ENCODE measurements around the gene SEC61A1. TPM values are rescaled to one million over a fixed set of nuclear protein-coding genes. Genes with fewer than 3 reads are reported as not detected.

SEC61A1 gene
- total RNA-seq, 2 experiments from 2014 or later, result 113 to 123 TPM

DNA sequence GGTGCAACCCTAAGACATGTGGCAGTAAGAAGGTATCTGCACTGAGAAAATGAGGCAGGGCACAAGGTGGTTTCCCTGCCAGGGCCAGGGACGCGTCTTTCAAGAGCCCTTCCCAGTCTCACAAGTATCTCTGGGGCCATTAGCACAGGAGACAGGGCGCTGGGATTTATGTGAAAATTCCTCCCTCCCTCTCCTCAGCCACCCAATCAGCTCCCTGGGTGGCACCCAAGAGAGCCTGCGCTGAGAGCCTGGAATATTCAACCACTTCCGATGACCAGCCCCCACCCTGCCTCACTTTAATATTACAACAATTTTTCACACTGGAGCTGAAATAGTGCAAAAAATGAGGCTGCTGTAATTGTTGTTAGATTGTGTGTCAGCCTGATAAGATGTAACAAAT is 26.1 kb downstream of the SEC61A1 start:
- no peaks in the 10 kb centered on the region for H3K27me3 Mint-ChIP-seq
- no peak for DNase-seq
- no peak overlapping the region for H3K4me3 Mint-ChIP-seq
- POLR2A ChIA-PET, result no interaction called here
- CTCF ChIA-PET, result interaction anchor here (1.0 kb wide), 1 partner anchor 13 kb away, joined by 4 read pairs; no protein-coding TSS in a partner anchor
- no peaks in the 10 kb centered on the region for H3K9me3 Mint-ChIP-seq (ENCODE audit: low read depth)
- intact Hi-C loops (cut with DNase I, micrococcal nuclease), result loop anchor here (5.0 to 10.0 kb wide), 6 partner anchors 239 to 529 kb away; partner anchors contain the start of gene GATA2 (in 1 of the 2)
- peaks cover 21% of the 10 kb centered on the region for H3K4me1 Mint-ChIP-seq
- ATAC-seq, result no peak
- H3K27ac Mint-ChIP-seq, result no peak overlapping the region
- peaks cover 48% of the 10 kb centered on the region for H3K36me3 Mint-ChIP-seq (ENCODE audit: low read depth)

DNA sequence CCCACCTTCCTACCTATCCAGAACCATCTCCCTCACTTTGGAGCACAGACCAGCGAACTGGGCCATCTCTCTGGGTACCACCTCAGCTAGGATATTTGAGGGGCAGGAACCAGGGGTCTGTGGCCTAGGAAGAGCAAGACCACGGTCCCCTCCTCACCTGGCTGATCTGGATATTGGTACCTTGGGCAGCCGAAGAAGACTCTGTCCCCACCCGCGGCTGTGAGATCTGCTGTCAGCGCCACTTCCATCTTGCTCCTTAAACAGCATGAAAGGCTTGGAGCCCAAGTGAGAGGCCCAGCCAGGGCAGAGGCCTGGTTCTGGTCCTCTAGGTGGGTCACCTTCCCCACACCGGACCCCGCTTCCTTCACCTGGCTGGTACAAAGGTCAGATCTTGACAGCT is 26.6 kb downstream of the SEC61A1 start:
- POLR2A ChIA-PET, result no interaction called here
- H3K4me3 Mint-ChIP-seq, result no peak overlapping the region
- H3K27ac Mint-ChIP-seq, result no peak overlapping the region
- no peaks in the 10 kb centered on the region for H3K27me3 Mint-ChIP-seq
- CTCF ChIA-PET, result interaction anchor here (1.2 kb wide), 1 partner anchor 530 kb away, joined by 3 read pairs; no protein-coding TSS in a partner anchor
- H3K36me3 Mint-ChIP-seq (ENCODE audit: low read depth), result peaks cover 49% of the 10 kb centered on the region
- H3K4me1 Mint-ChIP-seq, result peaks cover 17% of the 10 kb centered on the region
- intact Hi-C loops (cut with DNase I, micrococcal nuclease), result loop anchor here (5.0 to 10.0 kb wide), 6 partner anchors 238 to 528 kb away; partner anchors contain the start of gene GATA2 (in 1 of the 2)
- DNase-seq, result no peak
- ATAC-seq, result no peak
- H3K9me3 Mint-ChIP-seq (ENCODE audit: low read depth), result no peaks in the 10 kb centered on the region

DNA sequence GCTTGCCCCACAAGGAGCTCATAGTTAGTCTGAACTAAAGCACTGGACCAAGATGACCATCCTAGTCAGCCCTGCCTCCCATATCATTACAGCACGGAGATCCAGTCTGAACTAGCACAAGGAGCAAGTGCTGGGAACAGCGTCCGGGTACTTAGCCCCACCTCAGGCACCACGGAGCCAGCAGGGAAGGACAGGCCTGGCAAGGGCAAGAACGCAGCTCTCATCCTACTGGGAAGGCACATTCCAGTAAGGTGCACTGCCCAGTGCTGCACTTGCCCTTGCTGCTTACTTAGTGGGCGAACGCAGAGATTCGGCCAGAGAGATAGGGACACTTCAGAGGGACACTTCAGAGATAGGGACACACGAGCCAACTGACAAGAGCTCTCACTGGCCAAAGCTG is 27.6 kb downstream of the SEC61A1 start:
- Mint-ChIP-seq H3K4me3 (no peak overlapping the region), H3K4me1 (peaks cover 17% of the 10 kb centered on the region), H3K27ac (no peak overlapping the region), H3K36me3 (ENCODE audit: low read depth) (peaks cover 56% of the 10 kb centered on the region), H3K27me3 (no peaks in the 10 kb centered on the region), H3K9me3 (ENCODE audit: low read depth) (no peaks in the 10 kb centered on the region)
- POLR2A ChIA-PET, result no interaction called here
- CTCF ChIA-PET, result interaction anchor here (0.6 to 1.2 kb wide), 3 partner anchors 13 to 529 kb away, joined by 3 to 4 read pairs (median 3); no protein-coding TSS in a partner anchor
- no peak for DNase-seq
- intact Hi-C loops (cut with DNase I, micrococcal nuclease), result loop anchor here (5.0 to 10.0 kb wide), 6 partner anchors 237 to 527 kb away; partner anchors contain the start of gene GATA2 (in 1 of the 2)
- no peak for ATAC-seq

DNA sequence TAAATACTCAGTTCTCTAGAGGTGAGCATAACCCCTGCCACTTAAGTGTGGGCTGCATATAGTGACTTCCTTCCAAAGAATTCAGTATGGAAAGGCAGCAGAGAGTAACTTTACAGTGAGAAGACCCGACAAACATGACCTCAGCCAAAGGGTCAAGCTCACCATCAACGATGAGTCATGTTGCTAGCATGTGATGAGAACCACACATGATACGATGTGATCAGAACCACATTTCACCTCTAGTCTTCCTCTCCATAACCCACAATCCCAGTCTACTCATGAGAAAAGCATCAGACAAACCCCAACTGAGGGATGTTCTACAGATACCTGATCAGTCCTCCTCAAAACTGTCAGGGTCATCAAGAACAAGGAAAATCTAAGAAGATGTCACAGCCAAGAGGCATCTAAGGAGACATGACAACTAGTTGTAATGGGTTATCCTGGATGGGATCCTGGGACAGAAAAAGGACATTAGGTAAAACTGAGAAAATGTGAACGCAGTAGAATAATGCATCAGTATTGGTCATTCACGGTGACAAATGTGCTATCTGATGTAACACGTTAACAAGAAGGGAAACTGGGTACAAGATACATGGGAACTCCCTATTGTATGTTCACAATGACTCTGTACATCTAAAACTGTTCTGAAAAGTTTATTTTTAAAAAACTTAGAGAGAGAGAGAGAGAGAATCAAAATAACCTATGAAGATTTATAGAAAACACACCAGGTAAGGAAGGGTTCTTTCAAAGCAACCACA is 28.3 kb downstream of the SEC61A1 start:
- no peak overlapping the region for H3K27ac Mint-ChIP-seq
- intact Hi-C loops (cut with DNase I, micrococcal nuclease), result no loop called here
- no peak overlapping the region for H3K4me3 Mint-ChIP-seq
- peaks cover 55% of the 10 kb centered on the region for H3K36me3 Mint-ChIP-seq (ENCODE audit: low read depth)
- CTCF ChIA-PET, result interaction anchor here (0.6 to 1.2 kb wide), 2 partner anchors 333 to 528 kb away, joined by 3 to 4 read pairs; no protein-coding TSS in a partner anchor
- H3K9me3 Mint-ChIP-seq (ENCODE audit: low read depth), result no peaks in the 10 kb centered on the region
- POLR2A ChIA-PET, result no interaction called here
- no peak for ATAC-seq
- DNase-seq, result no peak
- peaks cover 10% of the 10 kb centered on the region for H3K4me1 Mint-ChIP-seq
- H3K27me3 Mint-ChIP-seq, result no peaks in the 10 kb centered on the region

DNA sequence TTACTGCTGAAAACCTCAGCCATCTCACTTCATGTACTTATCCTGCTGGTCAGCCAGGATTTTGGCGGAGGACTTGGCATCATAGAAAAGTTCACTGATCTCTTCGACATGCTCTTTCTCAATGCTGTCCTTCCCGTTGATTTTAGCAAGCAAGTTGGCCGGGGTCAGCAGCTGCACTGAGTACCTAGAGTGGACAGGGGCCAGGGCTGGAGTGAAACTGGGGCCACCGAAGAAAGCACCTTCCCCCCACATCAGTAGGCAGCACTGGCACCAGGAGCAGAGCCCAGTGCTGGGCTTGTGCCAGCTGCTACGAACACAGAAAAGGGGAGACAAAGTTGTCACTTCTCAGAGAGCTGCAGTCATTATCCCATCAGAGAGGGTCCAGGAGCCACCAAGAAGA is 29.0 kb downstream of the SEC61A1 start:
- ATAC-seq, result no peak
- peaks cover 58% of the 10 kb centered on the region for H3K36me3 Mint-ChIP-seq (ENCODE audit: low read depth)
- intact Hi-C loops (cut with DNase I, micrococcal nuclease), result no loop called here

DNA sequence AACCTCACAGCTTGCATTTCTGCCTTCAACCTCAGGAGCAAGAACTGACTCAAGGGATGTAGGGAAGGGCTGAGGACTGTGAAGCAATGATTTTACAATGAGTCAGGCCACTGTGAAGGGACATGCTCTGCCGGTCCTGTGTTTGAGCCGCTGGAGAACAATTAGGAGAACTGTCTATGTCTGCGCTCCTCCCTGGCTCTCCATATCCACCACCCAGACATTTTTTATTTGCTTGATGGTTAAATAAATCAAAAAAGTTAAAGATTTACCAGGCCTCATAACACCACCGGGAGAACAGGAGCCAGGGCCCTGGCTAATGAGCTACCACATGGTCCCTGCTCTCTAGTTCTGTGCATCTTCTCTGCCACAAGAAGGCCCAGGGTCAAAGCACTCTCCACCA is 29.6 kb downstream of the SEC61A1 start:
- DNase-seq (no peak), ATAC-seq (no peak)
- H3K9me3 Mint-ChIP-seq (ENCODE audit: low read depth), result no peaks in the 10 kb centered on the region
- CTCF ChIA-PET, result interaction anchor here (0.8 to 3.6 kb wide), 2 partner anchors 13 to 51 kb away, joined by 3 to 15 read pairs; no protein-coding TSS in a partner anchor
- POLR2A ChIA-PET, result no interaction called here
- H3K27me3 Mint-ChIP-seq, result no peaks in the 10 kb centered on the region
- no peak overlapping the region for H3K4me3 Mint-ChIP-seq
- H3K27ac Mint-ChIP-seq, result no peak overlapping the region
- peaks cover 61% of the 10 kb centered on the region for H3K36me3 Mint-ChIP-seq (ENCODE audit: low read depth)
- intact Hi-C loops (cut with DNase I, micrococcal nuclease), result no loop called here
- no peaks in the 10 kb centered on the region for H3K4me1 Mint-ChIP-seq

More for the DNA sequence above, 29.0 kb downstream of the SEC61A1 start:
- no peaks in the 10 kb centered on the region for H3K9me3 Mint-ChIP-seq (ENCODE audit: low read depth)
- H3K4me3 Mint-ChIP-seq, result no peak overlapping the region
- ChIA-PET POLR2A (no interaction called here), CTCF (no interaction called here)
- DNase-seq, result no peak
- peaks cover 4% of the 10 kb centered on the region for H3K4me1 Mint-ChIP-seq
- H3K27ac Mint-ChIP-seq, result no peak overlapping the region
- H3K27me3 Mint-ChIP-seq, result no peaks in the 10 kb centered on the region

DNA sequence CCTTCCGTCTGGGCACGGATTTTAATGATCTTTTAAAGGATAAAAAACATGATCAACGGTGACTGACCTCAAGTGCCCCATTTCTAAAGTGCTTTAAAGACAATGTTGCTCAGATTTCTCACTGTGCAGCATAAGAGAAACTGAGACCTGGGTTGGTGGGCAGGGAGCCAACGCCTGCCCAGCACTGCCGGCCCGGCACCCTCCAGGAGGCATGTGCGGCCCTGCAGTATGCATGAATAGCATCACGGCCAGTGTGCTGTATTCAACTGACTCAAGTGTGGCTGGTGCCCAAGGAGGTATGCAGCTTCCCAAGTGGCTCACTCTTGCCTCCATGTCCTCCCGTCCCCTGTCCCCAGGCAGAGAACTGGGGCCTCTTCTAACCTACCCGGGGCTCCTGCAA is 30.3 kb downstream of the SEC61A1 start:
- DNase-seq, result no peak
- Mint-ChIP-seq H3K4me1 (no peaks in the 10 kb centered on the region), H3K9me3 (ENCODE audit: low read depth) (no peaks in the 10 kb centered on the region), H3K27me3 (no peaks in the 10 kb centered on the region), H3K4me3 (no peak overlapping the region), H3K27ac (no peak overlapping the region), H3K36me3 (ENCODE audit: low read depth) (peaks cover 65% of the 10 kb centered on the region)
- ATAC-seq, result no peak
- CTCF ChIA-PET, result interaction anchor here (0.8 to 3.6 kb wide), 2 partner anchors 13 to 51 kb away, joined by 3 to 15 read pairs; no protein-coding TSS in a partner anchor
- POLR2A ChIA-PET, result no interaction called here
- intact Hi-C loops (cut with DNase I, micrococcal nuclease), result no loop called here

DNA sequence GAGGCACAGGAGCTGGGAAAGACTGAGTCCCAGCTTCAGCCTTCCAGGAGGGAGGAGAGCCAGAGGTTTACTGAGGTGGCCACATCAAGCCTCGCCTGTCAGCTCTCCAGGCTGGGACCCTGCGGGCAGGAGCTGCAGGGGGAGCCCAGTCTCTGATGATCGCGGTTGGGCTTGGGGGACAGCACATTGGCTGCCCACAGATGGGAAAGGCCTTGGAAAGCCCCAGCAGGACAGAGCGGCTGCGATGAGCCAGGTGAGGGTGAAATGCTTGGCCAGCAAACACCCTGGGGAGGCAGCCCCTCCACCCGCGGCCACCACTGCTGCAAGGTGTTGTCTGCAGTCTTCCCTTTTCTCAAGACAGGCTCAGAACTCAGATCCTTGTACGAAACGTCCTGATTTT is 31.2 kb downstream of the SEC61A1 start:
- no peak for ATAC-seq
- intact Hi-C loops (cut with DNase I, micrococcal nuclease), result no loop called here
- DNase-seq, result no peak
- POLR2A ChIA-PET, result no interaction called here
- Mint-ChIP-seq H3K4me1 (no peaks in the 10 kb centered on the region), H3K27ac (no peak overlapping the region), H3K4me3 (no peak overlapping the region), H3K9me3 (ENCODE audit: low read depth) (no peaks in the 10 kb centered on the region), H3K27me3 (no peaks in the 10 kb centered on the region), H3K36me3 (ENCODE audit: low read depth) (peaks cover 67% of the 10 kb centered on the region)
- CTCF ChIA-PET, result interaction anchor here (3.6 kb wide), 1 partner anchor 12 kb away, joined by 15 read pairs; no protein-coding TSS in a partner anchor

DNA sequence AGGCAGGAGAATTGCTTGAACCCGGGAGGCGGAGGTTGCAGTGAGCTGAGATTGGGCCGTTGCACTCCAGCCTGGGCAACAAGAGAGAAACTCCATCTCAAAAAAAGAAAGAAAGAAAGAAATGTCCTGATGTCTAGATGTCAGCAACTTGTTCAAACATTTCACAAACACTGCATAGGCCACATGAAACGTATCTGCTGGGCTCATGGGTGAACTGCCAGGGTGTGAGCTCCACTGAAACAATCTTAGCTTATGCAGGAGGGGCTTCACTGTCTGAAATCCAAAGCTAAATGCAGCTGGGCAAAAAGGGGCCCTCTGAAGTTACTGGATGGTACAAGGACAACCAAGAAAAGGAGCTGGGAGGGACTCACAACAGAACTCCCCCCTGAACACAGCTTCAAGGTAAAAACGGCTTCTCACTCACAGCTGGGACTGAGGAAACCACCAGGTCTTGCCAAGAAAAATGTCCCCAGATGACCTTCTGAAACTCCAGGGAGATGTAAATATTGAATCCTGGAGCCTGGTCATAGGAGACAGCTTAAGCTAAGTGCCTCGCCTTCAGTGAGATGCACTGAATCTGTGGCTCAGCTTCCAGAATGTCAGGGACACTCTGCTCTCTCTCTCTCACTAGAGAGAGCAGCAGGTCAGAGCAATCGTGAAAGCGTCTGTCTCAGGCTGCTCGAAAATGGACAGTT is 31.9 kb downstream of the SEC61A1 start:
- no peak for DNase-seq
- Mint-ChIP-seq H3K4me1 (no peaks in the 10 kb centered on the region), H3K27ac (no peak overlapping the region), H3K36me3 (ENCODE audit: low read depth) (peaks cover 63% of the 10 kb centered on the region), H3K27me3 (no peaks in the 10 kb centered on the region), H3K4me3 (no peak overlapping the region), H3K9me3 (ENCODE audit: low read depth) (no peaks in the 10 kb centered on the region)
- POLR2A ChIA-PET, result no interaction called here
- CTCF ChIA-PET, result interaction anchor here (3.6 kb wide), 1 partner anchor 11 kb away, joined by 15 read pairs; no protein-coding TSS in a partner anchor
- no peak for ATAC-seq
- intact Hi-C loops (cut with DNase I, micrococcal nuclease), result no loop called here

DNA sequence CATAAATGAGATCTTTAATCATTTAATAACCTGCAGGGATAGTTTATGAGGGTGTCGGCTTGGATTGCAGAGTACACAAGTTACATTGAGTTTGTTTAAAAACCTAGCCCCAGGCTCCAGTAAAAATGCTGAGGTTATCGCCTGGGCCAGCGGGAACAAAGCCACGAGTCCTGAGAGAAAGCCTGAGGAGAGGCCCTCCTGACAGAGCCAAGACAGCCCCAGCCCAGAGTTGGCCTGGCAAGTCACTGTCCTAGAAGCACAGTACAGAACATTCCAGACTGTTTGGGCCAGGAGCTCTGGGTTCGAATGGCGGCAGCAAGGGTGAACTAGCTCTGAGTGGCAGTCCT is 32.4 kb downstream of the SEC61A1 start:
- POLR2A ChIA-PET, result no interaction called here
- no peak overlapping the region for H3K4me3 Mint-ChIP-seq
- H3K27ac Mint-ChIP-seq, result no peak overlapping the region
- DNase-seq (no peak), ATAC-seq (no peak)
- no peaks in the 10 kb centered on the region for H3K4me1 Mint-ChIP-seq
- peaks cover 57% of the 10 kb centered on the region for H3K36me3 Mint-ChIP-seq (ENCODE audit: low read depth)
- H3K27me3 Mint-ChIP-seq, result no peaks in the 10 kb centered on the region
- intact Hi-C loops (cut with DNase I, micrococcal nuclease), result no loop called here
- CTCF ChIA-PET, result interaction anchor here (3.6 kb wide), 1 partner anchor 10 kb away, joined by 15 read pairs; no protein-coding TSS in a partner anchor
- H3K9me3 Mint-ChIP-seq (ENCODE audit: low read depth), result no peaks in the 10 kb centered on the region

DNA sequence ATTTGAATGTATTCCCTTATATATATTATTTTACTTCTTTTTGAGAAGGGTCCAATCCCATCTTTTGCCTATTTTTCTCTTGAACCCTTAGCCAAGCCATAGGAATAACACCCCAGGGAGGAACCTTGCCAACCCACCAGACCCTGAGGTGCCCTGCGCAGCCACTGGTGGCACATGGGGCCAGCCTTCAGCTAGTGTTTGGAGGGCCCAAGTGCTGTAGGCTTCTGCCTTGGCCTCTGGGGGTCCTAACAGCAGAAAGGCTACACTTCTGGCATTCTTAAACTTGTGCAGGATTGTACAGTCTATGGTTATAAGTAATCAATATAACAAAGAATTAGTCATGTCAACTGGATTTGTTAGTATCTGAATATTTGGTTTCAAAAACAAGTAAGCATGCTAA is 36.9 kb downstream of the SEC61A1 start:
- peaks cover 37% of the 10 kb centered on the region for H3K36me3 Mint-ChIP-seq (ENCODE audit: low read depth)

More for the DNA sequence above, 36.9 kb downstream of the SEC61A1 start:
- intact Hi-C loops (cut with DNase I, micrococcal nuclease), result no loop called here
- ChIA-PET POLR2A (no interaction called here), CTCF (no interaction called here)
- Mint-ChIP-seq H3K4me3 (no peak overlapping the region), H3K4me1 (no peaks in the 10 kb centered on the region), H3K27me3 (no peaks in the 10 kb centered on the region), H3K27ac (no peak overlapping the region), H3K9me3 (ENCODE audit: low read depth) (no peaks in the 10 kb centered on the region)
- DNase-seq (no peak), ATAC-seq (no peak)

Measured in activated CD4-positive, alpha-beta T cell treated with anti-CD3 and anti-CD28 coated beads for 36 hours (primary cell).